ENCODE data around the gene TMEM266. TPM values are rescaled to one million over a fixed set of nuclear protein-coding genes. Genes with fewer than 3 reads are reported as not detected.

Gene TMEM266
- polyA plus RNA-seq, 1 experiment, result not detected

DNA sequence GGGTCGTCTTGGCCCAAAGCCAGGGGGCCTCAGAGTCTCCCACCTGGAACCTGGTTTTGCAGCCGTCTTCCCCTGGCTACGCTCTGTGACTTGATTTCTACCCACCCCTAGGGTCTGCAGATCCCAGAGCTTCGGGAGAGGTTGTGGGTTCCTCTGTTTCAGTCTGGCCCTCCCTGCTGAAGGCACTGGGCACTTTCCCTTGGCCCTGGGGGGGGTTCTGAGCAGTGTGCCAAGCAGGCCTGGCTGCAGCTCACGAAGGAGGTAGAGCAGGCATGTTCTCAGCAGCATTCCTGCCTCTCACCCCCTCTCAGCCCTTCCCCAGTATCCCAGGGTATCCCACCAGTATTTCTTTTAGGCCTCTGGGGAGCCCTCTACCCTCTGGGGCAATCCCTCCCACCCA, 99.0 kb downstream of the TMEM266 start:
- DNase-seq (ENCODE audit: low read depth, low spot score), result no peak
- Histone ChIP-seq H3K27me3 (ENCODE audit: control insufficient read depth, insufficient read depth, low read length) (peaks cover 2% of the 10 kb centered on the region), H3K4me3 (ENCODE audit: low read depth, low read length) (no peak overlapping the region), H3K9me3 (ENCODE audit: control insufficient read depth, insufficient read depth, low read length) (no peaks in the 10 kb centered on the region; the same call in 1 of the 2 replicates), H3K27ac (ENCODE audit: low read depth, low read length) (no peak overlapping the region)
- POLR2A ChIA-PET, result no interaction called here
- CTCF ChIA-PET, result interaction anchor here (0.6 to 3.0 kb wide), 4 partner anchors 9 to 736 kb away, joined by 3 to 8 read pairs (median 4); no protein-coding TSS in a partner anchor
- TF ChIP-seq, protein P1, sequence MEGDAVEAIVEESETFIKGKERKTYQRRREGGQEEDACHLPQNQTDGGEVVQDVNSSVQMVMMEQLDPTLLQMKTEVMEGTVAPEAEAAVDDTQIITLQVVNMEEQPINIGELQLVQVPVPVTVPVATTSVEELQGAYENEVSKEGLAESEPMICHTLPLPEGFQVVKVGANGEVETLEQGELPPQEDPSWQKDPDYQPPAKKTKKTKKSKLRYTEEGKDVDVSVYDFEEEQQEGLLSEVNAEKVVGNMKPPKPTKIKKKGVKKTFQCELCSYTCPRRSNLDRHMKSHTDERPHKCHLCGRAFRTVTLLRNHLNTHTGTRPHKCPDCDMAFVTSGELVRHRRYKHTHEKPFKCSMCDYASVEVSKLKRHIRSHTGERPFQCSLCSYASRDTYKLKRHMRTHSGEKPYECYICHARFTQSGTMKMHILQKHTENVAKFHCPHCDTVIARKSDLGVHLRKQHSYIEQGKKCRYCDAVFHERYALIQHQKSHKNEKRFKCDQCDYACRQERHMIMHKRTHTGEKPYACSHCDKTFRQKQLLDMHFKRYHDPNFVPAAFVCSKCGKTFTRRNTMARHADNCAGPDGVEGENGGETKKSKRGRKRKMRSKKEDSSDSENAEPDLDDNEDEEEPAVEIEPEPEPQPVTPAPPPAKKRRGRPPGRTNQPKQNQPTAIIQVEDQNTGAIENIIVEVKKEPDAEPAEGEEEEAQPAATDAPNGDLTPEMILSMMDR (IDR thresholded peaks at IDR 0.05; ENCODE audit: low read depth, low read length), result no peak

DNA sequence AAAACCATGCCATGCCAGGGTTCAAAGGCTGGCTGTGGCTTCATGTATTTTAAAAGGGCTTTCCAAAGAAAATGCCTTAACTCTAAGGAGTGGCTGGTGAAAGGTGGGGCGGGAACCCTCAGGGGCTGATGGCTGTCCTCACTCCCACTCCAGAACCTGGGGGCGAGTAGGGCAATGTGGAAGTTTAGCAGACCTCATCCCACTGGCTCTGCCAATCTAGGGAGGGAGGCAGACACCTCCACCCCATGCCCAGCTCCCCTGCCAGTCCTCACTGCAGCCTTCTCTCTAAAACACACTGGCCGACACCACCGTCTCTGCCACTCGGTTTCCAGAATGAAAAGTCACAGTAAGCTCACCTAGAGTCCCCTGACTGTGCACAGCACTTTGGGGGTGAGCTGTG, 99.5 kb downstream of the TMEM266 start:
- Histone ChIP-seq H3K27ac (ENCODE audit: low read depth, low read length) (no peak overlapping the region), H3K9me3 (ENCODE audit: control insufficient read depth, insufficient read depth, low read length) (no peaks in the 10 kb centered on the region; the same call in 1 of the 2 replicates), H3K4me3 (ENCODE audit: low read depth, low read length) (no peak overlapping the region), H3K27me3 (ENCODE audit: control insufficient read depth, insufficient read depth, low read length) (peaks cover 2% of the 10 kb centered on the region)
- CTCF ChIA-PET, result interaction anchor here (1.2 to 3.0 kb wide), 2 partner anchors 11 to 26 kb away, joined by 4 to 8 read pairs; no protein-coding TSS in a partner anchor
- POLR2A ChIA-PET, result no interaction called here
- TF ChIP-seq, protein P1 (IDR thresholded peaks at IDR 0.05; ENCODE audit: low read depth, low read length), result no peak
- no peak for DNase-seq (ENCODE audit: low read depth, low spot score)

DNA sequence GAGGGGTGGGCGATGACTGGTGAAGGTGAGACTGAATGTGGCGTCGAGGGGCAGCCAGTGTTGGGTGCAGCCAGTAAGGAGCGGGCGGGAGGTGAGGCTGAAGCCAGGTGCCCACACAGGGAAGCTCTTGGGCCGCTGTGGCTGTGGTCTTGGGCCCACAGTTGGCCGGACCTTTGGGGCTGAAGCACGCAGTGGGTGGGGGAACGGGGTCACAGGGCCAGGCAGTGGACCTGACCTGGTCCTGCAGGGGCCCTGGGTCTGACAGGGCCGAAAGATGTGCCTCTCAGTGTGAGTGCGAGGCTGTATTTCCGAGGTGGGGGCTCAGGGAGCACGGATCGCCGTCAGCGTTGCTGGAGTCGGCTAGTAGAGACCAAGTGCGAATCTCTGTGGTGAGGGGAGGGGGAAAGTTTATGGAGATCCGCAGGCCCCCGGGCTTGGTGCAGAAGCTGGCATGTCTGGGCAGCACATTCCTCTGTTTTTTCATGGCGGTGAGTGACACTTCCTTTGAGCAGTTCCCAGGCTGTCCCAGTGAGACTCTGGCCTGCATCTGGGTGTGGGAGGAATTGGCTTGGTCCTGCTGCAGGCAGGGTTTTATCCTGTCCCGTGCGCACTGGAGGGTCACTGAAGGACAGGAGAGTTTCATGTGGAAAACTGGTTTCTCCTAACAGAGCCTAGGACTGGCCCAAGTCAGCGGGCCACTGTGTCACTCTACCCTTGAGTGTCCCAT, 100.8 kb downstream of the TMEM266 start:
- ChIA-PET POLR2A (no interaction called here), CTCF (interaction anchor here (1.5 to 3.1 kb wide), 2 partner anchors 11 to 22 kb away, joined by 3 to 20 read pairs; no protein-coding TSS in a partner anchor)
- H3K27ac ChIP-seq (ENCODE audit: low read depth, low read length), result no peak overlapping the region
- TF ChIP-seq, protein P1 (IDR thresholded peaks at IDR 0.05; ENCODE audit: low read depth, low read length), result no peak
- peaks cover 2% of the 10 kb centered on the region for H3K27me3 ChIP-seq (ENCODE audit: control insufficient read depth, insufficient read depth, low read length)
- no peak for DNase-seq (ENCODE audit: low read depth, low spot score)
- no peaks in the 10 kb centered on the region; the same call in 1 of the 2 replicates for H3K9me3 ChIP-seq (ENCODE audit: control insufficient read depth, insufficient read depth, low read length)
- no peak overlapping the region for H3K4me3 ChIP-seq (ENCODE audit: low read depth, low read length)

DNA sequence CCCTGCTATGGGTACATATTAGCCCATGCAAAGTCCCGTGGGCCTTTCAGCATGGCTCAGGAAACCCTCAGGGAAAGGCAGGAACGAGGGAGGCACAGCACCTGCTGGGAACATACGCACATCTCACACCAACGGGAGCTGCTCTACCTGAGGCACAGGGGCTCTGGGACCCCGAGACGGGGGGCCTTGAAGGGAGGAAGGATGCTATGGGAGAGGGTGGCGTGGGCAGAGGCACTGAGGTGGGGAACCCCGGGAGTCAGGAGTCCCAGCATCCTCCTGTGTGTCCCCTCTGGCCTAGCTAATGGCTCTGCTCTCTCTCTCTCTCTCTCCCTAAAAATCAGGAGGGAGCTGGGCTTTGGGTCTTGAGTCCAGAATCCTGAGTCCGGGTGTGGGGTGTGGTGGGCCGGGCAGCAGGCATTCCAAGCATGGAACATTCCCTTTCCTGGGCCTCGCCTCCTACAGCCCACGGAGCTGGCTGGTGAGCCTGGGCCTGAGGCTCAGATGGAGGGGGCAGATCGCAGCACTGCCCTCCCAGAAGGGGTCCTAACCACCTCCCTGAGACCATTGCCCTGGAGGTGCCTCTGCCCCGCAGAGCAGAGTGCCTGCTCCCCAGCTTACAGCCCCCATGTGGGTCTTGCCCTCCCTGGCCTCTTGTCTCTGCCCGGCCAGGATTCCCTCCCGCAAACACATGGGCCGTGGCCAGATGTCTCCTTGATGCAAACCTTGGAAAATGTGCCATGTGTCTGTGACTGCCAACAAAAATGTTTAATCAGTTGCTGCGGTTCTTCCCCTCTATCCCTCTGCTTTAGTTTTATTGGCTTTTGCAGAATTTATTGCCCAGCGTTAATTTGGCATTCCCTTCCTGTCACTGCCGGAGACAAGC, 101.6 kb downstream of the TMEM266 start:
- H3K9me3 ChIP-seq (ENCODE audit: control insufficient read depth, insufficient read depth, low read length), result no peaks in the 10 kb centered on the region; the same call in 1 of the 2 replicates
- H3K4me3 ChIP-seq (ENCODE audit: low read depth, low read length), result no peak overlapping the region
- CTCF ChIA-PET, result interaction anchor here (1.5 to 3.1 kb wide), 2 partner anchors 12 to 23 kb away, joined by 3 to 20 read pairs; no protein-coding TSS in a partner anchor
- H3K27ac ChIP-seq (ENCODE audit: low read depth, low read length), result no peak overlapping the region
- no peak for DNase-seq (ENCODE audit: low read depth, low spot score)
- peaks cover 2% of the 10 kb centered on the region for H3K27me3 ChIP-seq (ENCODE audit: control insufficient read depth, insufficient read depth, low read length)
- POLR2A ChIA-PET, result no interaction called here
- TF ChIP-seq, protein P1 (IDR thresholded peaks at IDR 0.05; ENCODE audit: low read depth, low read length), result no peak
